ENCODE data around the gene HARS1.
"Not testable (repeated sequence)": the region's sequence is repeated elsewhere in the genome, so short reads cannot be mapped to it uniquely, and the experiment has no call there.

HARS1 gene

DNA sequence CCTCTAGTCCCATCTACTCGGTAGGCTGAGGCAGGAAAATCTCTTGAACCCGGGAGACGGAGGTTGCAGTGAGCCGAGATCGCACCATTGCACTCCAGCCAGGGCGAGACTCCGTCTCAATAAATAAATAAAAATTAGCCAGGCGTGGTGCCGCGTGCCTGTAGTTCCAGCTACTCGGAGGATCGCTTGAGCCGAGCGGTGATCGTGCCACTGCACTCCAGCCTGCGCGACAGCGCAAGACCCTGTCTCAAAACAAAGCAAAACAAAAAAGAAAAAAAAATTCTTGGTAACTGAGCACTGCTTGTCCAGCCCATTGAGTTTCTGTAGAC lies 27.2 kb downstream of the HARS1 start:
- H3K27me3 Mint-ChIP-seq, result no peaks in the 10 kb centered on the region
- H3K9me3 Mint-ChIP-seq, result no peaks in the 10 kb centered on the region
- DNase-seq, result no peak
- peaks cover 37% of the 10 kb centered on the region for H3K4me1 Mint-ChIP-seq
- no peak for ATAC-seq
- peak overlapping the region in 1 of 2 donors; percentile 99 for H3K27ac Mint-ChIP-seq
- peak overlapping the region; percentile 96 to 99 for H3K4me3 Mint-ChIP-seq

- not testable (repeated sequence) for H3K27me3 Mint-ChIP-seq, H3K27ac Mint-ChIP-seq, H3K9me3 Mint-ChIP-seq, ATAC-seq, DNase-seq, H3K4me3 Mint-ChIP-seq, H3K4me1 Mint-ChIP-seq
Observed at GRCh38 chr5:140660371-140660770, 30.8 kb downstream of the HARS1 start.

GRCh38 chr5:140658870-140659269 lies 32.3 kb downstream of the HARS1 start:
- no peaks in the 10 kb centered on the region for H3K27me3 Mint-ChIP-seq
- DNase-seq (no peak), ATAC-seq (no peak)
- H3K4me3 Mint-ChIP-seq, result no peak overlapping the region
- H3K4me1 Mint-ChIP-seq, result no peaks in the 10 kb centered on the region
- H3K9me3 Mint-ChIP-seq, result no peaks in the 10 kb centered on the region
- no peak overlapping the region for H3K27ac Mint-ChIP-seq

DNA sequence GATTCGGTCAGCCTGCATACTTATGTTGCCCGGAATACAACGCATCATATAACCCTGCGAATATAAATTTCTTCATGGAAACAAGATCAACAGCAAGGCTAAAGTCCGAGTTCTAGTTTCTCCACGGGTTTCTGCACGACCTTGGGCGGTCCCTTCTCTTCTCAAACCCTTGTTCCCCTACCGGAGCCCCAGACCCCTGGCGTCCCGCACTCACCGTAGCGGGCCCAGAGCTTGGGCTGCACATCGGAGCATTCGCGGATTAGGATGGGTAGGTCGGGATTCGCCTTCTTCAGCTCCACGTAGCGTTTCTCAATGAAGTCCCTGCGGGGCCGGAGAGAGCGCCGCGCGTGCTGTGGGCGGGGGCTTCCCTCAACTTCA lies 44.1 kb downstream of the HARS1 start:
- peak; percentile 47 for ATAC-seq
- peak overlapping the region; percentile 95 to 100 for H3K4me3 Mint-ChIP-seq
- H3K4me1 Mint-ChIP-seq, result peaks cover 68% of the 10 kb centered on the region

GRCh38 chr5:140642718-140643117 lies 48.5 kb downstream of the HARS1 start:
- DNase-seq, result no peak
- no peak for ATAC-seq
- Mint-ChIP-seq H3K9me3 (no peaks in the 10 kb centered on the region), H3K4me3 (no peak overlapping the region), H3K27ac (peak overlapping the region in 1 of 2 donors; percentile 29), H3K4me1 (peaks cover 77% of the 10 kb centered on the region), H3K27me3 (no peaks in the 10 kb centered on the region)

More for the DNA sequence above, 44.1 kb downstream of the HARS1 start:
- no peaks in the 10 kb centered on the region for H3K27me3 Mint-ChIP-seq
- no peaks in the 10 kb centered on the region for H3K9me3 Mint-ChIP-seq
- DNase-seq, result no peak
- peak overlapping the region; percentile 19 to 98 for H3K27ac Mint-ChIP-seq

DNA sequence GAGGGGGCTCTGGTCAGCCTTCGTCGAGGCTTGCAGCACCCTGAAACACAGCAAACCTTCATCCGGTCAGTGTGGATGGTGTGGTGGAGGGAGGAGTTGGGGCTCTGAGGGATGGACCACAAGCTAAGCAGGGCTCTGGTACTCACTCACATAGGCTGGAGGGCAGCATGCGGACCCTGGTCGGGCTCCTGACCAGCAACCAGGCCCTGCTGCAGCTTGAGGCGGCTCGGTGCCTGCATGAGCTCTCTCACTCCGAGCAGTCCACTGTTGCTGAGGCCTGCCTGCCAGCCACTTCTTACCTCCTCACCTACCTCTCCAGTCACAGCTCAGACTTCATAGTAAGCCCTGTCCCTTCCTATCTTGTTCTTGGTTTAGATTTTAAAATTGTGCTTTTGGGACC lies 49.5 kb downstream of the HARS1 start:
- ATAC-seq, result no peak
- H3K27me3 Mint-ChIP-seq, result no peaks in the 10 kb centered on the region
- peaks cover 77% of the 10 kb centered on the region for H3K4me1 Mint-ChIP-seq
- H3K9me3 Mint-ChIP-seq, result no peaks in the 10 kb centered on the region
- no peak overlapping the region for H3K27ac Mint-ChIP-seq
- DNase-seq, result no peak
- H3K4me3 Mint-ChIP-seq, result no peak overlapping the region

GRCh38 chr5:140639148-140639981 lies 51.8 kb downstream of the HARS1 start, which contains the start of gene TMCO6:
Gene TMCO6 (plus strand): TSS chr5:140639451. CDS start chr5:140639528, 77 bp downstream.
- peak within 1 kb of the TSS; percentile 81 to 99 for H3K4me3 Mint-ChIP-seq
- no peaks in the 10 kb centered on the region for H3K9me3 Mint-ChIP-seq
- DNase-seq (peak; percentile 92 to 96), ATAC-seq (peak; percentile 92)
- H3K27me3 Mint-ChIP-seq, result no peaks in the 10 kb centered on the region
- peaks cover 63% of the 10 kb centered on the region for H3K4me1 Mint-ChIP-seq
- peak within 1 kb of the TSS; percentile 93 to 94 for H3K27ac Mint-ChIP-seq

GRCh38 chr5:140638898-140639147 lies 52.3 kb downstream of the HARS1 start:
- peak overlapping the region; percentile 86 to 94 for H3K27ac Mint-ChIP-seq
- peak overlapping the region; percentile 81 to 99 for H3K4me3 Mint-ChIP-seq
- H3K4me1 Mint-ChIP-seq, result peaks cover 63% of the 10 kb centered on the region
- ATAC-seq, DNase-seq, H3K9me3 Mint-ChIP-seq, H3K27me3 Mint-ChIP-seq: not testable (repeated sequence)

DNA sequence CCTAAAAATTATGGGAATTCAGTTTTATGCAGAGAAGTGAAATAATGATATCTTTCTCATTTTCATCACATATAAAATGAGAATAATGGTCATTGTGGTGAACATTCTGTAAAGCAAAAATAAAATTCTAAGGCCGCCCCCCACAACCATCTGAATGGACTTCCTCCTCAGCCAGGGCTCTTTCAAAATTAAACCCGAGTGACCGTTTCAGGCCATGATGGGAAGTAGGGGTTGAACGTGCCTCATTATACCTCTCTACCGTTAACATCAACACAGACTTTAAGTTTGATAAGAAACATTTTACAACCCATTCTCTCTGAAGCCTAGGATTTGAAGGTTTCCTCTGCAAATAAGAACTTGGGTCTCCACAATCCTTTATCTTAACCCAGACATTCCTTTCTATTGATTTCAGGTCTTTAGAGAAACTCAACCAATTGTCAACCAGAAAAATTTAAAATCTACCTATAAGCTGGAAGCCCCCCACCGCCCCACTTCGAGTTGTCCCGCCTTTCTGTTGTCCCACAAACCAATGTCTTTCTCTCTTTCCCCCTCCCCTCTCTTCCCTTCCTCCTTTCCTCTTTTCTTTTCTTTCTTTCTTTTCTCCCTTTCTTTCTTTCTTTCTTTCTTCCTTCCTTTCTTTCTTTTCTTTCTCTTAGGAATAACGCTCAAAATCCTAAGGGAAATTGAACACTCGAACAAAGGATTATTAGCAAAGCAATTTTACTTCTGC lies 53.6 kb downstream of the HARS1 start:
- ATAC-seq, result no peak
- DNase-seq, result no peak
- Mint-ChIP-seq H3K4me1 (peaks cover 64% of the 10 kb centered on the region), H3K4me3 (no peak overlapping the region), H3K27me3 (peaks cover under 1% of the 10 kb centered on the region), H3K27ac (no peak overlapping the region), H3K9me3 (no peaks in the 10 kb centered on the region)

GRCh38 chr5:140635291-140636257 lies 55.6 kb downstream of the HARS1 start:
- H3K27ac Mint-ChIP-seq, result no peak overlapping the region
- H3K27me3 Mint-ChIP-seq, result peaks cover 20% of the 10 kb centered on the region
- DNase-seq (no peak), ATAC-seq (no peak)
- no peak overlapping the region for H3K4me3 Mint-ChIP-seq
- peaks cover 54% of the 10 kb centered on the region for H3K4me1 Mint-ChIP-seq
- no peaks in the 10 kb centered on the region for H3K9me3 Mint-ChIP-seq

DNA sequence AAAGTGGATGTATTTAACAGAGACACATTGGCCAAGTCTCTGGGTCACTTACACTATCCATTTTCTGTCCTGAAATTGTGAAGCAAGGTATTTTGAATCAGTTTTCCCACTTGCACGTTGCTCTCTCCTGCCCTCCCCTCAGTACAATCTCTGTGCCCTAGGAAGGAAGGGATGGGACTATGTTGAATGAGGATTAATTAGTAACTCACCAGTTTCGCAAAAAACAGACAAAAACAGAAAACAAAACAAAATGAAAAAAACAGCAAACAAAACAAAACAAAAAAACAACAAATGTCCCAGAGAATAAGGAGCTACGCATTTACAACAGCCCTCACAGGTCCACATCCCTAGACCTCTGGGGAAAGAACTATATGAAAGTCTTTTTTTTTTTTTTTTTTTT lies 57.1 kb downstream of the HARS1 start:
- DNase-seq (no peak), ATAC-seq (no peak)
- Mint-ChIP-seq H3K27me3 (peaks cover 22% of the 10 kb centered on the region), H3K9me3 (no peaks in the 10 kb centered on the region), H3K4me1 (peaks cover 45% of the 10 kb centered on the region), H3K27ac (no peak overlapping the region), H3K4me3 (no peak overlapping the region)

GRCh38 chr5:140633501-140633900 lies 57.7 kb downstream of the HARS1 start:
- no peaks in the 10 kb centered on the region for H3K9me3 Mint-ChIP-seq
- H3K27me3 Mint-ChIP-seq, result peaks cover 22% of the 10 kb centered on the region
- H3K27ac Mint-ChIP-seq, result no peak overlapping the region
- peaks cover 39% of the 10 kb centered on the region for H3K4me1 Mint-ChIP-seq
- DNase-seq, result no peak
- no peak for ATAC-seq
- H3K4me3 Mint-ChIP-seq, result peak overlapping the region; percentile 90 to 92

DNA sequence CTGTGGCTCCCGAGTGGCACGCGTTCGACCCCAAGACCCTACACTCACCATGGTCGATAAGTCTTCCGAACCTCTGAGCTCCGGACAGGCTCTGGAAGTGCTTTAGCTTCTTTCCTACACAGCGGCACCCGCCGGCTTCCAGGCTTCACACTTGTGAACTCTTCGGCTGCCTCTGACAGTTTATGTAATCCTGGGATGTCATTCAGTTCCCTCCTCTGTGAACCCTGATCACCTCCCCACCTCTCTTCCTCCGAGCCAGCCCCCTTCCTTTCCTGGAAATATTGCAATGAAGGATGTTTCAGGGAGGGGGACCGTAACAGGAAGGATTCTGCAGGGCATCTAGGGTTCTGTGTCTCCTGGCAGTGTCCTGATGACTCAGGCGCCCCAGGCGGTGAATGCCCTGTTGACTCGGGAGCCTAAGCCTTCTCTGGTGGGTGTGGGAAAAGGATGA lies 58.1 kb downstream of the HARS1 start, which contains the start of gene CD14:
CD14 (minus strand) TSS at position 155 of the 451 bp plus-strand sequence; CDS start at position 51, 104 bp downstream.
- H3K27ac Mint-ChIP-seq, result peak within 1 kb of the TSS; percentile 68 to 77
- DNase-seq, result no peak
- H3K9me3 Mint-ChIP-seq, result peaks cover 0 to 4% of the 10 kb centered on the region in 2 donors
- no peak for ATAC-seq
- H3K4me3 Mint-ChIP-seq, result peak within 1 kb of the TSS; percentile 90 to 92
- peaks cover 37% of the 10 kb centered on the region for H3K4me1 Mint-ChIP-seq
- peaks cover 22% of the 10 kb centered on the region for H3K27me3 Mint-ChIP-seq

DNA sequence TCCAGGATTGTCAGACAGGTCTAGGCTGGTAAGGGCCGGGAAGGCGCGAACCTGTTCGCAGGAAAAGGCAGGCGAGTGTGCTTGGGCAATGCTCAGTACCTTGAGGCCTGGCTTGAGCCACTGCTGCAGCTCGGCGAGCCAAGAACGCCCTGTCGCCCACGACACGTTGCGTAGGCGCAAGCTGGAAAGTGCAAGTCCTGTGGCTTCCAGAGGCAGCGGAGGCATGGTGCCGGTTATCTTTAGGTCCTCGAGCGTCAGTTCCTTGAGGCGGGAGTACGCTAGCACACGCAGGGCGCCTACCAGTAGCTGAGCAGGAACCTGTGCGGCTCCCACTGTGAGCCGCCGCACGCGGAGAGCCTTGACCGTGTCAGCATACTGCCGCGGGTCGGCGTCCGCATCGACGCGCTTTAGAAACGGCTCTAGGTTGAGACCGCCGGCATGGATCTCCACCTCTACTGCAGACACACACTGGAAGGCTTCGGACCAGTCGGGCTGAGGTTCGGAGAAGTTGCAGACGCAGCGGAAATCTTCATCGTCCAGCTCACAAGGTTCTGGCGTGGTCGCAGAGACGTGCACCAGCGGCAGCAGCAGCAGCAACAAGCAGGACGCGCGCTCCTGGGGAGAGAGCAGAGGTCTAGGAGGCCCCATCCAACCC lies 58.7 kb downstream of the HARS1 start:
- DNase-seq (peak; percentile 52 to 53), ATAC-seq (peak; percentile 81)
- Mint-ChIP-seq H3K9me3 (peaks cover 0 to 8% of the 10 kb centered on the region in 2 donors), H3K4me3 (peak overlapping the region; percentile 90 to 92), H3K27ac (peak overlapping the region; percentile 68 to 77), H3K27me3 (peaks cover 22% of the 10 kb centered on the region), H3K4me1 (peaks cover 37% of the 10 kb centered on the region)
